ENCODE measurements around the gene PRKCZ. TPM values are rescaled to one million over a fixed set of nuclear protein-coding genes. Genes with fewer than 3 reads are reported as not detected.
A peak's percentile ranks its signal among the peaks of the same experiment; 100 is the strongest.

PRKCZ gene
- total and polyA plus RNA-seq, 9 of the 15 experiments (the other 6 are each of a cell fraction or from before 2014, with no cell fraction given), result 0.07 to 3.1 (median 1.3) TPM

DNA sequence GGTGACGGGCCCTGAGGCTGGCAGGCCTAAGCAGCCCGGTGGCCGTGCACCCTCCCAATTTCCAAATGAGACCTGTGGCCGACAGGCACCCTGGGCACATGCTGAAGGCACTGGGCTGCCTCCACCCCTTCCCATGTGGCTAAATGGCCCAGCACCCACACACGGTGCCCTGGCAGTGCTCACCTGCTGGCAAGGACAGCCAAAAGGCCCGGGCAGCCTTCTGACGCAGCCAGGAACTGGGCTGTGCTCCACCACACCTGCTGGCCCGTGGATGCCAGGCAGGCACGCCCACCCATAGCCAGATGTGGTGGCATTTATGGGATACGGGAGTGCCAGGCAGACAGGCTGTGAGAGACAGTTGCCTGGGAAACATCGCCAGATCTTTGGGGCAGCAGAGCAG lies 148.4 kb downstream of the PRKCZ start (continued):
- TF ChIP-seq, protein P1, sequence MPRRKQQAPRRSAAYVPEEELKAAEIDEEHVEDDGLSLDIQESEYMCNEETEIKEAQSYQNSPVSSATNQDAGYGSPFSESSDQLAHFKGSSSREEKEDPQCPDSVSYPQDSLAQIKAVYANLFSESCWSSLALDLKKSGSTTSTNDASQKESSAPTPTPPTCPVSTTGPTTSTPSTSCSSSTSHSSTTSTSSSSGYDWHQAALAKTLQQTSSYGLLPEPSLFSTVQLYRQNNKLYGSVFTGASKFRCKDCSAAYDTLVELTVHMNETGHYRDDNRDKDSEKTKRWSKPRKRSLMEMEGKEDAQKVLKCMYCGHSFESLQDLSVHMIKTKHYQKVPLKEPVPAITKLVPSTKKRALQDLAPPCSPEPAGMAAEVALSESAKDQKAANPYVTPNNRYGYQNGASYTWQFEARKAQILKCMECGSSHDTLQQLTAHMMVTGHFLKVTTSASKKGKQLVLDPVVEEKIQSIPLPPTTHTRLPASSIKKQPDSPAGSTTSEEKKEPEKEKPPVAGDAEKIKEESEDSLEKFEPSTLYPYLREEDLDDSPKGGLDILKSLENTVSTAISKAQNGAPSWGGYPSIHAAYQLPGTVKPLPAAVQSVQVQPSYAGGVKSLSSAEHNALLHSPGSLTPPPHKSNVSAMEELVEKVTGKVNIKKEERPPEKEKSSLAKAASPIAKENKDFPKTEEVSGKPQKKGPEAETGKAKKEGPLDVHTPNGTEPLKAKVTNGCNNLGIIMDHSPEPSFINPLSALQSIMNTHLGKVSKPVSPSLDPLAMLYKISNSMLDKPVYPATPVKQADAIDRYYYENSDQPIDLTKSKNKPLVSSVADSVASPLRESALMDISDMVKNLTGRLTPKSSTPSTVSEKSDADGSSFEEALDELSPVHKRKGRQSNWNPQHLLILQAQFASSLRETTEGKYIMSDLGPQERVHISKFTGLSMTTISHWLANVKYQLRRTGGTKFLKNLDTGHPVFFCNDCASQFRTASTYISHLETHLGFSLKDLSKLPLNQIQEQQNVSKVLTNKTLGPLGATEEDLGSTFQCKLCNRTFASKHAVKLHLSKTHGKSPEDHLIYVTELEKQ (CRISPR knock-in tag; IDR thresholded peaks at IDR 0.05), result no peak
- TF ChIP-seq ZSCAN29 (IDR thresholded peaks at IDR 0.05) (no peak), ZNF197 (CRISPR knock-in tag; IDR thresholded peaks at IDR 0.05; ENCODE audit: low read depth) (no peak), ZNF507 (tag; conservative IDR thresholded peaks at IDR 0.05) (no peak), NEUROD1 (IDR thresholded peaks at IDR 0.05; ENCODE audit: borderline replicate concordance, low read depth, low read length, partially characterized antibody) (no peak), THRA (IDR thresholded peaks at IDR 0.05) (no peak), ILF3 (IDR thresholded peaks at IDR 0.05; ENCODE audit: borderline replicate concordance) (no peak), TRIM28 (IDR thresholded peaks at IDR 0.05) (no peak), ATF2 (CRISPR knock-in tag; IDR thresholded peaks at IDR 0.05) (no peak), TCFL5 (CRISPR knock-in tag; conservative IDR thresholded peaks at IDR 0.05) (no peak), RERE (CRISPR knock-in tag; IDR thresholded peaks at IDR 0.05; ENCODE audit: borderline replicate concordance) (peak; percentile 87; the same call in 1 of the 2 replicates), HDAC6 (IDR thresholded peaks at IDR 0.05; ENCODE audit: low read depth, low read length) (0 out of 2 replicates have a peak, but pooled peaks have one; percentile 29), LCOR (CRISPR knock-in tag; IDR thresholded peaks at IDR 0.05) (no peak), ZNF41 (CRISPR knock-in tag; conservative IDR thresholded peaks at IDR 0.05) (no peak), ZBTB7A (IDR thresholded peaks at IDR 0.05; ENCODE audit: borderline replicate concordance, control insufficient read depth, low read depth, low read length) (no peak)
